ENCODE measurements around the gene METRNL. TPM values are rescaled to one million over a fixed set of nuclear protein-coding genes. Genes with fewer than 3 reads are reported as not detected.
"Not testable (repeated sequence)": the region's sequence is repeated elsewhere in the genome, so short reads cannot be mapped to it uniquely, and the experiment has no call there.

The METRNL gene
- total RNA-seq, result 100 to 1,000 TPM; 141 to 180 TPM

GRCh38 chr17:83079352-83079747 is at the start of gene METRNL:
Gene METRNL, plus strand, starts transcription at chr17:83079609. Its CDS starts 207 bp downstream, at chr17:83079816.
- H3K4me3 ChIP-seq, result peak within 1 kb of the TSS; percentile 96
- peaks cover 25 to 51% of the 10 kb centered on the region in 2 donors for H3K4me1 ChIP-seq (ENCODE audit: control insufficient read depth in 1 of 2, low read depth in 2 of 2)
- H3K36me3 ChIP-seq, result no peaks in the 10 kb centered on the region
- peak; percentile 24 for ATAC-seq (ENCODE audit: insufficient number of reproducible peaks, low FRiP score, low read depth)
- no peaks in the 10 kb centered on the region for H3K27me3 ChIP-seq (replicated peaks; ENCODE audit: insufficient read depth)
- peak within 1 kb of the TSS; percentile 87 to 94 for H3K27ac ChIP-seq
- DNase-seq (ENCODE audit: low spot score), result no peak
- no peak for TF ChIP-seq CTCF (IDR thresholded peaks at IDR 0.05)
- H3K9me3 ChIP-seq, result no peaks in the 10 kb centered on the region

- DNase-seq (ENCODE audit: low spot score) (no peak), ATAC-seq (ENCODE audit: insufficient number of reproducible peaks, low FRiP score, low read depth) (no peak)
- no peak overlapping the region for H3K4me3 ChIP-seq
- H3K27ac ChIP-seq, result no peak overlapping the region
- H3K9me3 ChIP-seq, result no peaks in the 10 kb centered on the region
- no peaks in the 10 kb centered on the region for H3K4me1 ChIP-seq (ENCODE audit: control insufficient read depth in 1 of 2, low read depth in 2 of 2)
- TF ChIP-seq CTCF (IDR thresholded peaks at IDR 0.05), result no peak
- H3K36me3 ChIP-seq, result no peaks in the 10 kb centered on the region
- H3K27me3 ChIP-seq (replicated peaks; ENCODE audit: insufficient read depth), result no peaks in the 10 kb centered on the region
These were observed 49.0 kb upstream of the METRNL start for GRCh38 chr17:83030432-83030831.

GRCh38 chr17:83031321-83031945 is 48.0 kb upstream of the METRNL start:
- no peaks in the 10 kb centered on the region for H3K4me1 ChIP-seq (ENCODE audit: control insufficient read depth in 1 of 2, low read depth in 2 of 2)
- no peak for ATAC-seq (ENCODE audit: insufficient number of reproducible peaks, low FRiP score, low read depth)
- no peak for TF ChIP-seq CTCF (IDR thresholded peaks at IDR 0.05)
- no peaks in the 10 kb centered on the region for H3K9me3 ChIP-seq
- H3K4me3 ChIP-seq, result no peak overlapping the region
- H3K36me3 ChIP-seq, result no peaks in the 10 kb centered on the region
- no peaks in the 10 kb centered on the region for H3K27me3 ChIP-seq (replicated peaks; ENCODE audit: insufficient read depth)
- no peak overlapping the region for H3K27ac ChIP-seq
- no peak for DNase-seq (ENCODE audit: low spot score)

- H3K36me3 ChIP-seq; H3K27me3 ChIP-seq (replicated peaks; ENCODE audit: insufficient read depth); H3K27ac ChIP-seq; DNase-seq (ENCODE audit: low spot score); H3K4me3 ChIP-seq; ATAC-seq (ENCODE audit: insufficient number of reproducible peaks, low FRiP score, low read depth); H3K9me3 ChIP-seq; H3K4me1 ChIP-seq (ENCODE audit: control insufficient read depth in 1 of 2, low read depth in 2 of 2): not testable (repeated sequence)
These were observed 47.4 kb upstream of the METRNL start for GRCh38 chr17:83031946-83032451.

- no peak for TF ChIP-seq CTCF (IDR thresholded peaks at IDR 0.05)
- no peaks in the 10 kb centered on the region for H3K36me3 ChIP-seq
- H3K27ac ChIP-seq, result no peak overlapping the region
- no peak overlapping the region for H3K4me3 ChIP-seq
- no peaks in the 10 kb centered on the region for H3K4me1 ChIP-seq (ENCODE audit: control insufficient read depth in 1 of 2, low read depth in 2 of 2)
- ATAC-seq (ENCODE audit: insufficient number of reproducible peaks, low FRiP score, low read depth) (no peak), DNase-seq (ENCODE audit: low spot score) (no peak)
- no peaks in the 10 kb centered on the region for H3K9me3 ChIP-seq
- no peaks in the 10 kb centered on the region for H3K27me3 ChIP-seq (replicated peaks; ENCODE audit: insufficient read depth)
These were observed 46.6 kb upstream of the METRNL start for GRCh38 chr17:83032781-83033180.

- DNase-seq (ENCODE audit: low spot score) (no peak), ATAC-seq (ENCODE audit: insufficient number of reproducible peaks, low FRiP score, low read depth) (no peak)
- H3K36me3 ChIP-seq, result no peaks in the 10 kb centered on the region
- H3K4me1 ChIP-seq (ENCODE audit: control insufficient read depth in 1 of 2, low read depth in 2 of 2), result no peaks in the 10 kb centered on the region
- TF ChIP-seq CTCF (IDR thresholded peaks at IDR 0.05), result no peak
- no peak overlapping the region for H3K4me3 ChIP-seq
- no peaks in the 10 kb centered on the region for H3K27me3 ChIP-seq (replicated peaks; ENCODE audit: insufficient read depth)
- H3K27ac ChIP-seq, result no peak overlapping the region
- H3K9me3 ChIP-seq, result no peaks in the 10 kb centered on the region
These were observed 44.9 kb upstream of the METRNL start for GRCh38 chr17:83034525-83034924.

All from thoracic aorta (tissue), 2 donors.